ENCODE measurements around the gene FOLR3.
"Not testable (repeated sequence)": the region's sequence is repeated elsewhere in the genome, so short reads cannot be mapped to it uniquely, and the experiment has no call there.

Gene FOLR3

DNA sequence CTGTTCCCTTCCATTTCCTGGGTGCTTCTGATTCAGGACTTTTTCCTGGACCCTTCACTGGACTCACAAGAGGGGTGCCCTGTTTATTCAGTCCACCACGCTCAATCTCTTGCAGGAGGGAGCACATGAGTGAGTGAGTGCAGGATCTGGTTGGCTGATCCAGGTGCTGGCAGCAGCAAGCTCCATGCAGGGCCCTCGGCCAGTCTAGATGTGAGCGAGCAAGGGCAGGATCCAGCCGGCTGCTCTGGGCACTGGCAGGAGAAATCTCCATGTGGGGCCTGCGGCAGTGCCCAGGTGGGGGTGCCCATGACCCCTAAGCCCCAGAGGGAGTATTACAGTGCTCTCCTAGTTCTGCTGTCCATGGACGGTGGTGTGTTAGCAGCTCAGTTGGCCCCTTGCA is 11.5 kb upstream of the FOLR3 start:
- DNase-seq: no peak

DNA sequence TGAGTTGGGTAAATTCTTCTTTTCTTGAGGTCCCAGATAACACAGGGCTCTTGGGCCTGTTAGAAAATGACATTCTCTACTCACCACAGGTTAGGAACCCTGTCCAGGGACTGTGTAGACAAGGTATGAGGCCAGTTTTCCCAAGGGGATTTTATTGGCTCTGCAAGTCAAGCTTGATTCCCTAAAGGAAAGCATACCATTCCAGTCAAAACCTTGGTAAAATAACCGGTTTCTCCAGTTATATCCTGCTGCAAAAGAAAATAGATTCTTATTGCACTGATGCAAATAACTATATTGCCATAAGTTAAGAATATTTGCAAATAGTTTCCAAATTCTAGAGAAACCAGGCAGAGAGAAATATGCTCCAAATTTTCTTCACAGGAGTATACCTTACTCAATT is 9.6 kb upstream of the FOLR3 start:
- DNase-seq: no peak

DNA sequence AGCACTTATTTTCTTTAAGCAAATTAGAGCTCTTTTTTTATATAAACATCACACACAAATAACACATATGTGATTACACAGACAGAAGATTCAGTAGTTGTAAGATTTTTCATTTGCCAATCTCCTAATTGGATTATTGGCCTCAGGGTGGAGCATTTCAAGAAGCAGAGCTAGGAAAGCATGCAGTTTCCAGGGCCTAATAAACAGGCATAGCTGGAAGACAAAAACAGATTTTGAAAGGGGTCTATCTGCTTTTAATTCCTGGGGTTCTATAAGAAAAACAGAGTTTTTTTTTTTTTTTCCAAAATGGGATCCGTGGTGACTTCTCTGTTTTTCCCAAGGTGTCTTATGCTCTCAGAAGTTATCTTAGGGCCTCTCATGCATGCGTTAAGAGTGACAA is 7.6 kb upstream of the FOLR3 start:
- DNase-seq: no peak

DNA sequence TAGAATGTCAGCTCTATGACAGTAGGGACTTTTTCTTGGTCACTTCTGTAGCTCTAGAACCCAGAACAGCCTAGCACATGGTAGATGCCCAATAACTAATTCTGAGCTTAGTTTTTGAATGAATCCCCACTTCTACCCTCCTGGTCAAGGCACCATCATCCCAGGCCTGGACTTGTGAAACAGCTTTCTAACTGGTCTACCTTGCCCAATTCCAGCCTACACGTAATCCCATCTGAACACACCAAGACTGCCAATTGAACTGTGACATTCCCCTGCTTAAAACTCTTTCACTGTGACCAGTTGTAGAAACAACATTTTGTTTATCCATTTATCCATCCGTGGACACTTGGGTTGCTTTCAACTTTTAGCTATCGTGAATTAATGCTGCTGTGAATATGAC is 6.1 kb upstream of the FOLR3 start:
- DNase-seq: no peak

DNA sequence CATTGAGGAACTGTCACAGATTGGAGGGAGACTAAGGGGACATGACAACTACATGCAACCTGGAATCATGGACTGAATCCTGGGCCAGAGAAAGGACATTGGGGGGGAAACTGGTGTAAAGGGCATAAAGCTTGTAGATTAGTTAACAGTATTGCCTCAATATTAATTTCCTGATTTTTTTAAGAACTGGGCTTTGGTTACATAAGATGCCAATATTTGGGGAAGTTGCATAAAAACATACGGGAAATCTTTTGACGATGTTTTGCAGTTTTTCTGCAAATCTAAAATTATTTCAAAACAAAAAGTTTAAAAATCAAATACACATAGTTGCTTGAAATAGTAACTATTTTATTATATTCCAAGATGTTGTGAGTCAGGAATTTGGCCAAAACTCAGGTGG is 2.9 kb upstream of the FOLR3 start:
- no peak for DNase-seq

DNA sequence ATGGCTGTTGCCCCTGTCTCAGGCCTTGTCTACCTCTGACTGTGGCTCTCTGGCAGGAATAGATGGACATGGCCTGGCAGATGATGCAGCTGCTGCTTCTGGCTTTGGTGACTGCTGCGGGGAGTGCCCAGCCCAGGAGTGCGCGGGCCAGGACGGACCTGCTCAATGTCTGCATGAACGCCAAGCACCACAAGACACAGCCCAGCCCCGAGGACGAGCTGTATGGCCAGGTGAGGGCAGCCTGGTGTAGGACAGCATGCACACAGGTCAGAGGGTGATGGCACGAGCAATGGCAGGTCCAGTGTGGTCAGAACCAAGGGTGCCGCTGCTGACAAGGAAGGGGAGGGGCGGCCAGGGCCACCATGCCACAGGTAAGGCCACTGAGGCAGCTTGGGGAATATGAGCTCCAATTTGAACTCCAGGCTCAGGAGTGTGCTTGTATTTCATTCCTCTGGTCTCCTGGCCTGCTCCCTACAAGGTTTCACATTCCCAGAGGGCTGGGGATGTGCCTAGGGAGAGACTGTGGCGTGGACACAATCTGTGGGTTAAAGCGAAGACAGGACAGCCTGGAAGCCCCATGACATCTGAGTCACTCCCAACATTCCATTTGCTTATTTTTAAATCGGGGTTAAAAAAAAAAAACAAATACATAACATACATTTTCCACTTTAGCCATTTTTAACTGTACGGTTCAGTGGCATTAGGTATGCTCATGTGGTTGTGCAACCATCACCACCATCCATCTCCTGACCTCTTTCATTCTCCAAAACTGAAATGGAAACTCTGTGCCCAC is 562 bp downstream of the FOLR3 start:
- no peak for DNase-seq

DNA sequence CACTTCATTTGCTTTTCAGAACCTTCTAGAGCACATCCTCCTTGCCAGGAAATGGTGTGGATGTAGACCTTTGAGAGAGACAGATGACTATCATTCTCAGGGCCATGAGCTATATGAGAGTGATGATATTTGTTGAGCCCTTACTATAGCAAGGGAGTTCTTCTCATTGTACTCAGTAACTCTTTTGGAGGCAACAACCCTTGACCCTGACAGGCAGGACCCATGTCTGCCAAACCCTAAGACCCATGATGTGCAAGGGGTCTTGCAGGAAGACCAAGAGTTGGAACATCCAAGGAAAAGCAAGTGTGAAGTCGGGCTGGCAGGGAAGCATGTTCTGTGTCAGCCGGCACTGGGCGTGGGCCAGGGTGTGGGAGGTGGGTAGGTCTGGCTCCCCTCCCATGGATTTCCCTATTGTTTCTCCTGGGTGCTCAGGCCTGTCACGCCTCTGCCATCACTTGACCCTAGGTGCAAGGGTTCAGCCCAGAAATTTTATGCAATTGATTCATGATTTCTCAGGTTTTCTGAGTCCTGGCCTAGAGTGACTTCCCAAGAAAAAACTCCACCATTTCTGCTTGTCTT is 1.2 kb downstream of the FOLR3 start:
- DNase-seq: no peak

DNA sequence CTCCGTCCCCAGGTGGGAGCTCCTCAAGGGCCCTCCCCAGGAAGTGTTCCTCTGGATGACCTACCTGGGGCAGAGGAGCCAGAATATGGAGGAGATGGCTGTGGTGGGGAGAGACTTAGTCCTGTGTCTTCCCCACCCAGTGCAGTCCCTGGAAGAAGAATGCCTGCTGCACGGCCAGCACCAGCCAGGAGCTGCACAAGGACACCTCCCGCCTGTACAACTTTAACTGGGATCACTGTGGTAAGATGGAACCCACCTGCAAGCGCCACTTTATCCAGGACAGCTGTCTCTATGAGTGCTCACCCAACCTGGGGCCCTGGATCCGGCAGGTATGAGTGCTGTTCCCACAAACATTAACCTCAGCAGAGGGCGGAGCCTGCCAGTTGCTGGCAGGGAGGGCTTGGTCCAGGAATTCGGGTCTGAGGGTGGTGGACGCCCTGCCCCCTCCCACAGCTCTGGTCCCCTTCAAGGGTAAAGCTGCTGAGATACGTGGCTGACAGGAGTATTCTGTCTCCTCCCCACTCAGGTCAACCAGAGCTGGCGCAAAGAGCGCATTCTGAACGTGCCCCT is 3.4 kb downstream of the FOLR3 start:
- DNase-seq: no peak

DNA sequence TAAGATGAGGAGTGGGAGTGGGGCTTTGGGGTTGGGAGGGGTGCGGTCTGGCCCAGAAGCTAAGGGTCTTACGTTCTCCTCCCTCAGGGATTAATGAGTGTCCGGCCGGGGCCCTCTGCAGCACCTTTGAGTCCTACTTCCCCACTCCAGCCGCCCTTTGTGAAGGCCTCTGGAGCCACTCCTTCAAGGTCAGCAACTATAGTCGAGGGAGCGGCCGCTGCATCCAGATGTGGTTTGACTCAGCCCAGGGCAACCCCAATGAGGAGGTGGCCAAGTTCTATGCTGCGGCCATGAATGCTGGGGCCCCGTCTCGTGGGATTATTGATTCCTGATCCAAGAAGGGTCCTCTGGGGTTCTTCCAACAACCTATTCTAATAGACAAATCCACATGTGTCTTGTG is 4.0 kb downstream of the FOLR3 start:
- DNase-seq: no peak

DNA sequence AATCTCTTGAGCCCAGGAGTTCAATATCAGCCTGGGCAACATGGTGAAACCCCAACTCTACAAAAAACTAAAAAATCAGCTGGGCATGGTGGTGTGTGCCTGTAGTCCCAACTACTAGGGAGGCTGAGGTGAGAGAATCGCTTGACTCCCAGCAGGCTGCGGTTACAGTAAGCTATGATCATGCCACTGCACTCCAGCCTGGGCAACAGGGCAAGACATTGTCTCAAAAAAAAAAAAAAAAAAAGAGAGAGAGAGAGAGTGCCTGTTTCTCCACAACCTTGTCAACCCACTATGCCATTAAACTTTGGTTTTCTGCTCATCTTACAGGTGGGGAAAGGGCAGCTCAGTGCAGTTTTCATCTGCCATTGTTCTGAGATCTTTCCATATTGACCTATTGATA is 5.1 kb downstream of the FOLR3 start:
- DNase-seq: no peak

DNA sequence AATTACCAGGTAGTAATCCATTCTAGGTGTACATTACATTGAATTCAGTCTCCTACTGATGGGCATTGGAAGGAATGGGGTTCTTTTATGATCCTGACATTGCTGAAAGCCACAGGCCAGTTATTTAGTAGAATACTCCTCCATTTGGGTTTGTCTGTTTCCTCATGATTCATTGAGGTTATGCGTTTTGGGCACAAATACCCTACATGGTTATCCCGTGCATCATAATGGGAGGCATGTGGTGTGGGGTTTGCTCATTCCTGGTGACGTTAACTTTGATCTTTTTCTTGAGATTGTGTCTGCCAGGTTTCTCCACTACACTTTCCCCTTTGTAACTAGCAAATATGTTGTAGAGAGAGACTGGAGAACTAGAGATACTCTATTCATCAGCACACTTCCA is 5.5 kb downstream of the FOLR3 start:
- DNase-seq: no peak

DNA sequence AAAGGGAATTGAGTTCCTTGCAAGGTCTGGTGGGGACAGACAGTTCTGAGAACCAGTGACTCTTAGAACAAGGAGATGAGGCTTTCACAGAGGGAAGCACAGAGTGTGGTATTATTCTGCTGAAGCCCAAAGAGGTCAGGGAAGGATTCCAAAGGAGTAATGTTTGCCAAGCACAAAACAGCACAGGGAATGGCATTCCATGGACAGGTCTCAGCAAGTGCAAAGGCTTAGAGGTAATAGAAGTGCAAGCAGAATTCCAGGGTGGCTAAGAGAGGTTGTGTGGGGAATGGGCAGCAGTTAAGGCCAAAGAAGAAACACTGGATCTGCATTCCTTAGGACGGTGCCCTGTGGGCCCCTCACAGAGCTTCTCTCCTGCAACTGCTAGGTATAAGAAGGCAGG is 6.6 kb downstream of the FOLR3 start:
- DNase-seq: not testable (repeated sequence)

DNA sequence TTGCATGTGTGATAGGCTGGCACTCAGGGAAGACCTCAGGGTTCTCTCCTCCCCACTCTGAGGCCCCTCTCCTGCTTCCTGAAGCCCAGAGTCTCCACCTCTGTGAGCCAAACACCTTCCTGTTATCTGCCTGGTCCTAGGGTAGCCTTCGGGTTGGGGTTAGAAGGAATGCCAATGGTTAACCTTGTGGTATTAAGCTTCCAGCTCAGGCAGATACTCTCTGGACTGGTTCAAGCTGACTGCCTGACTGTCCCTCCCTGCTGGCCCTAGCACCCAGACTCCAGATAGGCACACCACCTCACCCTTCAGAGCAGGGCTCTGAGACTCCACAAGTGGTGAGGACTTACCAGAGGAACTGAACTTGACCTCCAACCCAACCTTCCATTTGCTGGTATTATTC is 7.0 kb downstream of the FOLR3 start:
- not testable (repeated sequence) for DNase-seq

DNA sequence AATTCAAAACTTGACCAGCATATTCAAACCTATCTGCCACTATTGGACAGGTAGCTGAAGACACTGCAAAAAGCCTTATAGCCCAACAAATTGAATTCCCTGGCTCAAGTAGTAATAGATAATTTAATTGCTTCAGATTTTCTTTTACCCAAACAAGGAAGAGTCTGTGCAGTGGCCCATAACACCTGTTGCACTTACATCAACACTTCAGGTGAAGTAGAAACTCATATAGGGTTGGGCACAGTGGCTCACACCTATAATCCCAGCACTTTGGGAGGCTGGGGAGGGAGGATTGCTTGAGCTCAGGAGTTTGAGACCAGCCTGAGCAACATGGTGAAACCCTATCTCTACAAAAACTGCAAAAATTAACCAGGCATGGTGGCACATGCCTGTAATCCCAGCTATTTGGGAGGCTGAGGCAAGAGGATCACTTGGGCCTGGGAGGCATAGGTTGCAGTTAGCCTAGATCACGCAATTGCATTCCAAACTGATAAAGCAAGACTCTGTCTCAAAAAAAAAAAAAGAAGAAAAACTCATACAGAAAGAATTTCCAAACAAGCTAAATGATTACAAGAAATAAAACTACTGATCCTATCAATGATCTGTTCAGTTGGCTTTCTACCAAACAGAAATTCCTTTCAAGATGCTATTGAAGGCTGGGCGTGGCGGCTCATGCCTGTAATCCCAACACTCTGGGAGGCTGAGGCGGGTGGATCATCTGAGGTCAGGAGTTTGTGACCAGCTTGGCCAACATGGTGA is 9.5 kb downstream of the FOLR3 start:
- no peak for DNase-seq

DNA sequence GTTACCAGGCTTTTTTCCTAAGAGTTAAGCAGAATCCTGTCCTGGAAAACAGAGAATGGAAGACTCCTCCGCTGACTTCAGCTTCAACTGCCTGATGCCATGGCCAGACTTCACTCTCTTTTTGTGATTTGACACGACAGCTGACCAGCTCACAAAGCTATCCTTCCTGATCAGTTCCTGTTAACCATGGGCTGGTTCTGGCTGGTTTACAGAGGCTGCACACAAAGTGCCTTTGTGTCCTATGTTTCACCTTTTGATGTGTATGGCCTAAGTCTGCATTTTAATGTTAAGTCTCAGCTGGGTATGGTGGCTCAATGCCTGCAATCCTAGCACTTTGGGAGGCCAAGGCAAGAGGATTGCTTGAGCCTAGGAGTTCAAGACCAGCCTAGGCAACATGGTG is 11.1 kb downstream of the FOLR3 start:
- no peak for DNase-seq

DNA sequence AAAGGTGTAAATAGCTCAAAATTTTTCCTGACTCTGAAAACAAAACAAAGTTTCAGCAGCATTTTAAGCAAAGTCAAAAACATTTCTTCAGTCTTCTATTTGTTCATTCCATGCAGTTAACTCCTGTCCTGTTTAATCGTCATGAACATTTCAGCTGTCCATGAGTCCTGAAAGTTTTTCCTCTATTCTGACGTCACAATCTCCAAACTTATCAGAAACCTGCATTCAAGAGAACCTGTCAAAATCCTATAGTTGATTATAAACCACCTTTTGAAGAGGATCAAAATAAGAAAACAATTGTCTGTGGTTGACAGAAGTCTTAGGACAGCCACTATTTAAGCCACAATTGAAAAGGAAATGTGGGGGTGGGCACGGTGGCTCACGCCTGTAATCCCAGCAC is 15.4 kb downstream of the FOLR3 start:
- no peak for DNase-seq

DNA sequence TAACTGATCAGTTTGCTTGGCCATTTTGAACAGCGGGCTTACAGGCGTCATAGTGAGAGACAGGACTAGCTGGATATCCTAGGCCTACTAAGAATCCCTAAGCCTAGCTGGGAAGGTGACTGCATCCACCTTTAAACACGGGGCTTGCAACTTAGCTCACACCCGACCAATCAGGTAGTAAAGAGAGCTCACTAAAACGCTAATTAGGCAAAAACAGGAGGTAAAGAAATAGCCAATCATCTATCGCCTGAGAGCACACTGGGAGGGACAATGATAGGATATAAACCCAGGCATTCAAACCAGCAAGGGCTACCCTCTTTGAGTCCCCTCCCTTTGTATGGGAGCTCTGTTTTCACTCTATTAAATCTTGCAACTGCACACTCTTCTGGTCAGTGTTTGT is 18.3 kb downstream of the FOLR3 start:
- DNase-seq: not testable (repeated sequence)

DNA sequence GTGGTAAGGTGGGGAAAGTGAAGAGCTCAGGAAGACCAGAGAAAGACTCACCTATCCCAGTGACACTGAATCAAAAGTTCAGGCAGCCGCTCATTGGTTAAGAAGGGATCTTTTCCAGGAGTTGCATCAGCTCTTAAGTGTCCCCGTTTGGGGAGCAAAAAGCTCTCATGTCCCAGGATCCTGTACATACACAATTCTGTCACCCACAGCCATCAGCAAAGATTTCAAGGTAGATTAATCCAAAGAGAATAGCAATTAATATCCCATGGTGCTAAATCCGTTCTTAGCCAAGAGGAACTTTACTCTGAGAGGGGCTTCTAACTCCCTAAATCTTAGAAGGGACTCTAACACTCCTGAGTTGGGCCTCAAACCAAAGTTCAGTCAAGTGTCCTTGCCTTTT is 19.3 kb downstream of the FOLR3 start:
- no peak for DNase-seq

DNA sequence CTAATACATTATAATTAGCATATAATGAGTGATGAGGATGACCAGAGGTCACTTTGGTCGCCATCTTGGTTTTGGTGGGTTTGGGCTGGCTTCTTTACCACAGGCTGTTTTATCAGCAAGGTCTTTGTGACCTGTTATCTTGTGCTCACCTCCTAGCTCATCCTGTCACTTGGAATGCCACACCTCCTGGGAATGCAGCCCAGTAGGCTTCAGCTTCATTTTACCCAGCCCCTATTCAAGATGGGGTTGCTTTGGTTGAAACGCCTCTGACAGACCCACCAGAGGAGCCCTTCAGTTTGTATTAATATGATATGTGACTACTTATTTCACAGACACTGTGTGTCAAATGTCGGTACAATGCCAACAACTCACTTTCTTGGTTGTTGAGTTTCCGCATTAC is 20.2 kb downstream of the FOLR3 start:
- DNase-seq: no peak

DNA sequence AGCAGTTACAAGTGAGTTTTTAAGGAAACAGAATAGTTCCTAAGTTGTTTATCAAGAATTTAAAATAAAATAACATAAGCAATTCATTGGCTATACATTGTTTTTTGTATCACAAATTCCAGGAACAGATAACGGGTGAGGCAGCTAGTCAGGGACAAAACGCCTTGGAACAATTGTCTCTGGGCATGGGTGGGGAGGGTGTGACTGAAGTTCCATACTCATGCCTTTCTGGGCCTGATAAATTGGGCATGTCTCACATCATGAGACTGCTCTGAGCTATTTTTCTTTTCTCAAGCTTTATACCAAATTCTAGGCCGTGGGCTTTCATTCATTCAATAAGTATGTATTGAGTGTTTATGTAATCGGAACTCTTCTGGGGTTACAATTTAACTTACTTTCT is 21.6 kb downstream of the FOLR3 start:
- DNase-seq: no peak

DNA sequence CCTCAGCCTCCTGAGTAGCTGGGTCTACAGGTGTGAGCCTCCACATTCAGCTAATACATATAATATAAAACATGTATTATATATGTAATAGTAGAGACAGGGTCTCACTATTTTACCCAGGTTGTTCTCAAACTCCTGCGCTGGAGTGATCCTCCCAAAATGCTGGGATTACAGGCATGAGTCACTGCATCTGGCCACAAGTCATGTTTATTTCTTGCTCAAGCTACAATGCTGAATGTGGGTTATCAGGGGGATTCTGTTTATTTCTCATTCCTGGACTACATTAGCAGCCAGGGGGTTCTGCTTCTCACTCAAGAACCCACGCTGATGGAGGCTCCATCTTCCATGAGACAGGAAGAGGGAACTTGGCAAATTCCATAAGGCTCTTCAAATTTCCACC is 24.8 kb downstream of the FOLR3 start:
- no peak for DNase-seq

DNA sequence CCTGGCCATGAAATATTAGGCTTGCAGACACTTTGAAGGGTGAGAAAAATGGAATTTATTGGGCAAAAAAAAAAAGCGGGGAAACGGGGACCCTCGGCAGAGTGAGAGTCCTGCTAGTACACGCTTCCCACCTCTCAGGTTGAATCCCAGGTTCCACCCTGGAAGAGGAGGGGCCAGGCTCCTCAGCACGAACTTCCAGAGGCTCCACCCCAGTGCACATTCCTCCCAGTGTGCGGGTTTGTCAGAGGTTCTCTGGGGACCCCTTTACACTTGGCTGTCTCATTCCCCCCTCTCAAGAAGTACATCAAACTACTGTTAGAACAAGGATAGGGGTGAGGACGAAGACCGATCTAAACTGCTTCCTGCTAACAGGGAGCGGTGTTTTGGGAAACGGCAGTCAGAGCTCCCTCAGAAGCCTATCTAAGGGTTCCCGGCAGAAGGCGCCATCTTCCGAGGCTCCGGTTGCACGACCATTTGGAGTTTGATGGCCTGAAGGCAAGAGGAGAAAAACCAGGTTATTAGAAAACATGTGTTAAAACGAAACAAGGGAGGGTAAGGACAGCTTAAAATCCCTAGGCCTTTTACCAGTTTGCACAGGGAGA is 27.5 kb downstream of the FOLR3 start:
- no peak for DNase-seq

DNA sequence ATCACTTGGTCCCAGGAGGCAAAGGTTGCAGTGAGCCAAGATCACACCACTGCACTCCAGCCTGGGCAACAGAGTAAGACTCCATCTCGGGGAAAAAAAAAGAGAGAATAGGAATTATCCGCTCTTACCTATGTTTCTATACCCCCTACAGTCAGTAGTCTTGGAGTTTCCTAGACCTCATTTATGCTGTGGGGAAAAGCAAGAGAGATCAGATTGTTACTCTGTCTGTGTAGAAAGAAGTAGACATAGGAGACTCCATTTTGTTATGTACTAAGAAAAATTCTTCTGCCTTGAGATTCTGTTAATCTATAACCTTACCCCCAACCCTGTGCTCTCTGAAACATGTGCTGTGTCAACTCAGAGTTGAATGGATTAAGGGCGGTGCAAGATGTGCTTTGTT is 28.7 kb downstream of the FOLR3 start:
- not testable (repeated sequence) for DNase-seq

Data from activated CD4-positive, alpha-beta T cell treated with anti-CD3 and anti-CD28 coated beads, Interleukin-2, amount 50 U/mL, for 1 hour (primary cell).